ENCODE results near the gene MYH2.

The MYH2 gene

DNA sequence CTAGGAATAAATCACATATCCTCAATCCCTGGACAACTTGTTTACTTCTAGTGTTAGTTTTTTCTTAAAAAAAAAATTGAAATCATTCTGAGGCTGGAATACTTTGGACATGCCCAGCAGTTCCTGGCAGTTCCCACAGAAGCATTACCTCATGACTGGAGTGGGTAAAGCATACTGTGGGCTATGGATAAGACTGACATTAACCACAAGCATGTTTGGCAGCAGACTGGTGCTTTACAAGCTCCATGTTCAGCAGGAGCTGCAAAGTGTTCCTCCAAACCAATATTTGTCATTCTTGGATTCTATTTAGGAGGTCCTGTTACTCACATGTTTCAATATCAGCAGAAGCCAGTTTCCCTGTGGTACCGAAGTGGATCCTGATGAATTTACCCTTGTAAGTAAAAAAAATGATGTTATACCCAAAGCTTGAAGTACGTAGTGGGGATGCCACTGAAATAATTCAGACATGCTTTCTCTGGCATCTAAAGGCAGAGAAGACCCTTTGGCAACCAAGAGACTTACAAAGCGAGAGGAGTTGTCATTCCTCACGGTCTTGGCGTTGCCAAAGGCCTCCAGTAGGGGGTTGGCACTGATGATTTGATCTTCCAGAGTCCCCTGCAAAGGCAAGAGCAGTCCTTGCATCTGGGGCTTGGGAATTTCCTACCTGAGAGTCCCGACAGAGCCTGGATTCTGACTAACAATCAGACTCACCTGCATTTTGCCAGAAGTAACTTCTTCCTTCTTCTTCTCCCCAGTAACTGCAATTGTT, 36.0 kb downstream of the MYH2 start:
- no peak for DNase-seq

DNA sequence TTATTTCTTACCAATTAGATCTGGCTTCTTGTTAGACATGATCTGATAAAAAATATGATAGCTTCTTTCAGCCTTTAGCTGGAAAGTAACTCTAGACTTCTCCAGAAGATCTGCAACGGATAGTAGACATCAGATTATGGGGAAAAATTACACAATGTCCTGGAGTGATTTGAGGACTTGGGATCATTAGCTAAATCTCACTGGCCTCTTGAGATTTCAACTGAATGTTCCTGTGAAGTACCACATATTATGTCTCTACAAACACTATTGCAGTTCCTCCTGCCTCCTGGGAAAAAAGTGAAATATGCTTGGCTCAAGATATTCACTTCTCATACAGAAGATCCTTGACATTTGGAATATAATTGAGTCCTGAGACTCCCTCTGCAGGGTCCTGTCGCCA, 36.6 kb downstream of the MYH2 start:
- DNase-seq: no peak

DNA sequence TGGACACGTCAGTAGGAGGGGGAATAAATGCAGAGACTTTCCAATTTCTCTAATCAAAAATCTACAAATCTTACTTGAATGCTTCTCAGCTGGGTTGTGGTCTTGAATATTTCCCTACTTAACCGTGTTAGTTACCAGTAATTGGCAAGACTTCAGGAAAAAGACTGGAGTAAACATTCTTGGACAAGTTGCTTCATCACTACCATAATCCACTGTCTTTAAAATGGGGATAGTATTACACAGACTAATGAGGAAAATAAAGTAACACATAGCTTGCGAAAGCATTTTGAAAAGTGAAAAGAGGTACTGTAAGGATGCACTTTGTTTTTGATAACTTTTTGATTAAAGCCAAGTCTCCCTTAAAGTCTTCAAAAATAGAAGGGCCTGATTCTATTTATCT, 49.5 kb downstream of the MYH2 start:
- no peak for DNase-seq

DNA sequence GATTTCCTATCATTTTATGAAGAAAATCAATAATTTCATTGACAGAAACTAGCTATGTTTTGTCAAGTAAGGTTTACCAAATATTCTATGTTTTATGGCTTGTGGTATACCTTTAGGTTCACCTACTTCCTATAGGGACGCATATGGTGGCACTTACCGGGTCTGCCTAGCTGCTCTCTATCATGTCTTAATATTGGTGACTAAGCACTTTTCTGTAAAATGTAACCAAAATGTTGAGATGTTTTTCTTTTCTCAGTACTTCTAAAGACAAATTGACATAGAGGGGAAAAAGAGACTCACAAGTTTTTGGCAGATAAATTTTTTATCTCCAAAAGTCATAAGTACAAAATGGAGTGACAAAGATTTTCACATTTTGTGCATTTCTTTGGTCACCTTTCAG, 57.5 kb downstream of the MYH2 start:
- DNase-seq: no peak

DNA sequence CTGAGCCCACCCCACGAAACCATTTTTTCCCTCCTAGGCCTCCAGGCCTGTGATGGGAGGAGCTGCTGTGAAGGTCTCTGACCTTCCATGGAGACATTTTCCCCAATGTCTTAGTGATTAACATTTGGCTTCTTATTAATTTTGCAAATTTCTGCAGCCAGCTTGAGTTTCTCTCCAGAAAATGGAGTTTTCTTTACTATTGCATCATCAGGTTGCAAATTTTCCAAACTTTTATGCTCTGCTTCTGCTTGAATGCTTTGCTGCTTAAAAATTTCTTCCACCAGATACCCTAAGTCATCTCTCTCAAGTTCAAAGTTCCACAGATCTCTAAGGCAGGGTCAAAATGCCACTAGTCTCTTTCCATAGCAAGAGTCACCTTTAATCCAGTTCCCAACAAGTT, 67.2 kb downstream of the MYH2 start:
- DNase-seq: no peak

DNA sequence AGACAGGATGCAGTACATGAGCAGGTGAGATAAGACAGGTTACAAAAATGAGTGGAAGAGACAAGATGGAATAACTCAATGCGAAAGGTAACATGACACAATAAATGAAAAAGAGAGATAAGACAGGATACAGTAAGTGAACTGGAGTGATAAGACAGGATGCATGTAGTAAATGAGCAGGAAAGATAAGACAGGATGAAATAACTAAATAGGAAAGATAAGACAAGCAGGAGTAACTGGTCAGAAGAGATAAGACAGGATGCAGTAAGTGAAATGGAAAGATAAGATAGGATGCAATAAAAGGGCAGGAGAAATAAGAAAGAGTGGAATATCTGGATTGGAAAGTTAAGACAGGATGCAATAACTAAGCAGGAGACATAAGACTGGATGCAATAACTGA, 71.8 kb downstream of the MYH2 start:
- DNase-seq: no peak

DNA sequence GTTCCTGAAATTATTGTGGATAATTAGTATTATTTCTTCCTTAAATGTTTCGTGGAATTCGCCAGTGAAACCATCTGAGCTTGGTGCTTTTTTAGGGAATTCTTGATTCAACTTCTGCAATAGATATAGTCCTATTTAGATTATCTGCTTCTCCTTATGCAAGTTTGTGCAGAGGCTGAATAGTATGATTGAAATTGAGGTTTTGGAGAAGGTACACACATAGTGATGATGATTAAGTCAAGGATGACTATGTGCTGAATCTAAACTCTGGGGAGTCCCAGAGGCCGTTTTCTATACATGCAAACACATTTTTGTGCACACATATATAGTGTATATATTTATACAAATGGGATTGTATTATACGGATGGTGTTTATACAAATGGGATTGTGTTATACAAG, 74.9 kb downstream of the MYH2 start:
- DNase-seq: no peak

DNA sequence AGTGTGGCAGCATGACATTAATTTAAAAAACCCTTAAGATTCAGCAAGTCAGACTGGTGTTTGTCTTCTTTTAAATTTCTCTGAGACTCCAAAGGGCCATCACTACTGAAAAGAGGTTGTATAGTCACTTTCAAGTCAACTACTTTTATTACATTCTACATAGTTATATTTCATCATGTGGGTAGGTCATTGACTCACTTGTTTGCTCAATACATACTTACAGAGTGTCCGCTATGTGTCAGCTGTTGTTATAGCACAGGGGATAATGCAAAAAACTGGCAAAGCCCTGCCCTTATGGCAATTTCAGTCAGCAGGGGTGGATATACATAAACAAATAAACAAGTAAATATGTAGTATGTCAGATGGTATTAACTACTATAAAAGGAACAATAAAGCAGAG, 77.6 kb downstream of the MYH2 start:
- no peak for DNase-seq
